GM12801 (cell line): ENCODE data around the gene ADAMTSL1.

Source experiments
- TF ChIP-seq, protein P1 (sequence below): IDR thresholded peaks from one replicate; pipeline ENCODE4 v1.5.1; 2011; ENCODE audit warnings: control low read depth; ENCODE audit not compliant: insufficient read length; ENCODE audit errors: extremely low read depth

The ADAMTSL1 gene

DNA sequence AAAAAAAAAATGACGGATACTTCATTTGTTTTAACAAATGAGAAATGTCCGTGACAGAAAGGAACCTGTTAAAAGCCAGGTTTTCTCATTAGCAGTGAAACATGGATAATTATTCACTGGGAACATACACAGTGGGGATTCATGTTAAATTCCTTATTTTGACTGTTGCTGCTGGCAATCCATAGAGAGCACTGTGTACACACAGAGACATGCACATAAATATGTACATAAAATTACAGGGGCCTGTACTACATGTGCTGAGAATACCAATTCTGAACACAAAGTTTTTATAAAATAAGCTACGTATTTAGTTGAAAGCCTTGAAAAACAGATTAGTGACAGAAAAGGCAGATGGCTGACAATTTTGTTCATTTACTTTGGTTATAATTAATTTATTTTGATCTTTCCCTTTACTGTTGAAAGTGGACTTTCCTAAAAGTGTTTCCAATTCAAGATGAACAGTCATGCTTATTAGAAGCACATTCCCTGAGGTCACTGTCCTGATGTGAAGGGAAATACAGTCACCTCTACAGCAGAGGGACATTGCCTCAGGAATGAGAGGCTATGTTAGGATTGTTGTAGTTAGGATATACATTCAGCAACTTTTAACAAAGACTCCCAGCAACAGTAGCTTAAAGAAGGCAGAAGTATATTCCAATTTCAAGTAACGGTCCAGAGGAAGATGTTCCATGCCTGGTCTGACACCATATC lies 392.3 kb downstream of the ADAMTSL1 start:
- TF ChIP-seq, protein P1, sequence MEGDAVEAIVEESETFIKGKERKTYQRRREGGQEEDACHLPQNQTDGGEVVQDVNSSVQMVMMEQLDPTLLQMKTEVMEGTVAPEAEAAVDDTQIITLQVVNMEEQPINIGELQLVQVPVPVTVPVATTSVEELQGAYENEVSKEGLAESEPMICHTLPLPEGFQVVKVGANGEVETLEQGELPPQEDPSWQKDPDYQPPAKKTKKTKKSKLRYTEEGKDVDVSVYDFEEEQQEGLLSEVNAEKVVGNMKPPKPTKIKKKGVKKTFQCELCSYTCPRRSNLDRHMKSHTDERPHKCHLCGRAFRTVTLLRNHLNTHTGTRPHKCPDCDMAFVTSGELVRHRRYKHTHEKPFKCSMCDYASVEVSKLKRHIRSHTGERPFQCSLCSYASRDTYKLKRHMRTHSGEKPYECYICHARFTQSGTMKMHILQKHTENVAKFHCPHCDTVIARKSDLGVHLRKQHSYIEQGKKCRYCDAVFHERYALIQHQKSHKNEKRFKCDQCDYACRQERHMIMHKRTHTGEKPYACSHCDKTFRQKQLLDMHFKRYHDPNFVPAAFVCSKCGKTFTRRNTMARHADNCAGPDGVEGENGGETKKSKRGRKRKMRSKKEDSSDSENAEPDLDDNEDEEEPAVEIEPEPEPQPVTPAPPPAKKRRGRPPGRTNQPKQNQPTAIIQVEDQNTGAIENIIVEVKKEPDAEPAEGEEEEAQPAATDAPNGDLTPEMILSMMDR, result no peak

DNA sequence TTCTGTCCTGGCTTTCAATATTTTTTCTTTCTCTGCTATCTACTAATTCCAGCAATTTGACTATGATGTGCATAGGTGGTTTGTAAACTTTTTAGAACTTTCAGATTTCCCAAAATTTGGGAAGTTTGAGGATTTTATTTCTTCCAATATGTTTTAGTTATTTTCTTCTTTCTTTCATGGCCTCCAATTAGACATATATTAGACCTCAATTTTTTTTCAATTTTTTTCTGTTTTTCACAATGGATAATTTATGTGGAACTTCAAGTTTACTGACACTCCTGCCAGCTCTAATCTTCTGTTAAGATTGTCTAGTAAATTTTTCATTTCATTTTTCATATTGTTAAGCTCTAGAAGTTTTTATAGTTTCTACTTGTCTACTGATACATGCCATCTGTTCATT lies 395.8 kb downstream of the ADAMTSL1 start:
- TF ChIP-seq, protein P1, result no peak

DNA sequence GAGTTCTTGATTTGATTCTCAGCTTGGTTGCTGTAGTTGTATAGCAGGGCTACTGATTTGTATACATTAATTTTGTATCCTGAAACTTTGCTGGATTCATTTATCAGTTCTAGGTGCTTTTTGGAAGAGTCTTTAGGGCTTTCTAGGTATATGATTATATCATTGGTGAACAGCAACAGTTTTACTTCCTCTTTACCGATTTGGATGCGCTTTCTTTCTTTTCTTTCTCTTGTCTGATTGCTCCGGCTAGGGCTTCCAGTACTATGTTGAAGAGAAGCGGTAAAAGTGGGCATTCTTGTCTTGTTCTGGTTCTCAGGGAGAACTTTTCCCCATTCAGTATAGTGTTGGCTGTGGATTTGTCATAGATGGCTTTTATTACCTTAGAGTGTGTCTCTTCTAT lies 400.1 kb downstream of the ADAMTSL1 start:
- TF ChIP-seq, protein P1, result no peak

DNA sequence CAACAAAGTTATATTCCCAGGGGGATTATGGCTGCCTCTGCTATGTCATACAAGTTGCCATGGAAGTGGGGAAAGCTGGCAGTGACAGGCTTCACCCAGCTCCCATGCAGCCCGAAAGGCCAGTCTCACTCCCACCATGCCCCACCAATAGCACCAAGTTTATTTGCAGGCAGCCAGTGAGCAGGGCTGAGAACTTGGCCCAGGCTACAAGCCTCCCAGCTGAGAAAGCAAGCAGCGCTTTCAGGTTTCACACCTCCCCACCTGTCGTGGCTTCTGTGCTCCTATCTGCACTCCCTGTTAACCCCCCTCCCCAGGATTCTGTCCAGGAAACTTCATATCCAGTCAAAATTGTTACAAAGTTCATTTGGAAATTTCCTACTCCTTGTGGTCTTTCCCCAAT lies 404.0 kb downstream of the ADAMTSL1 start:
- TF ChIP-seq, protein P1, result no peak

DNA sequence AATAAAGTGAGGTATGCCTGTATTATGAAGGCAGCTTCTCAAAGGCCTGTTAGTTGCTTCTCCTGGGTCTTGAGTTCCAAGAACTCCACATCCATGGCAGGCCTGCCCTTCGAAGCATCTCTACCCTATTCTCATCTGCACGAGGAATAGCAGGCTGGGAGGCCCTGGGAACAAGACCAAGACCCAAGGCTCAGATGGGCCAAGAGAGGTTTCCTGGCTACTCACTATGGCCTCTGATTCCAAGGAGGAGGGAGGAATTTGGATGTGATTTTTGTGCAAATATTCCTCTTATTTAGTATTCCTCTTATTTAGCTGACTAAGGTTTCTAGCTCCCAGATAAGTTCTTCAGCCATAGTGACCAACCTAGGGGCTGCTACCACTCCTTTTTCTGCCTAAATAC lies 407.8 kb downstream of the ADAMTSL1 start:
- TF ChIP-seq, protein P1, result no peak

DNA sequence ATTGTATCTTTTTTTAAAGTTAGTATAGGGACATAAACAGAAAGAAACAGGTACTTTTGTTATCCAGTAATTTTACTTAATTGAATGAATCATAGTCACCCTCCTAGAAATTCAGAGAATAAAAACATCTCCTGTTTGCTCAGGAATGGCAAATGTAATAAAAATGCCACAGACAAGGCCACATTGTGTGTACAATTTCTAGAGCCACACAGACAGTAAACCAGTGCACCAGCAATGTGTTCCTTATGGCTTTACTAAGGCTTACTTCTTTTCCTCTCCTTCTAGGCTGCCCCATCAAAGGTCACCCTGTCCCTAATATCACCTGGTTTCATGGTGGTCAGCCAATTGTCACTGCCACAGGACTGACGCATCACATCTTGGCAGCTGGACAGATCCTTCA lies 413.6 kb downstream of the ADAMTSL1 start:
- TF ChIP-seq, protein P1, result no peak

DNA sequence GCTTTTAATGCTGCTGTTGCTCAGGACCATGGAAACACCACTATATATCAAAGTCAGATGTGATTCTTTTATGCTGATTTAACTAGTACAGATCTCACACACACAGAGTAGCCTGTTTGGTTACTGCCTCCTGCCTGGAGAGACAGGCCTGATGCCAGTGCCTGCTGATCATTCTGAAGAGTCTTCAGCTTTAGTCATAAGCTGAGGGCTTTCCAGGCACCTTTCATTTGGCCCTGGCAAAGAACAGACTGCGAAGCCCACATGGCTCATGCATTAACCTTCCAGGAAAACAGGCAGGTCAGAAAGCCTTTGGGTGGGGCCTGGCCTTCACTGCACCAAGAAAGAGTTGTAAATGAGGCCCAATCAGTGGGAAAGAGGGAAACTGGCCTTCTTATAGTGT lies 414.3 kb downstream of the ADAMTSL1 start:
- TF ChIP-seq, protein P1, result no peak
